ENCODE data around the gene HOXD11. TPM values are rescaled to one million over a fixed set of nuclear protein-coding genes. Genes with fewer than 3 reads are reported as not detected.

The HOXD11 gene
- total and polyA plus RNA-seq, 9 of the 15 experiments (the other 6 are each of a cell fraction or from before 2014, with no cell fraction given), result not detected

- TF ChIP-seq REST (IDR thresholded peaks at IDR 0.05; ENCODE audit: borderline replicate concordance) (0 out of 2 replicates have a peak, but pooled peaks have one; percentile 10), REST (CRISPR knock-in tag; IDR thresholded peaks at IDR 0.05; ENCODE audit: low read depth) (no peak), TOE1 (IDR thresholded peaks at IDR 0.05; ENCODE audit: borderline replicate concordance) (peak; percentile 22; the same call in 1 of the 2 replicates), TOE1 (CRISPR knock-in tag; IDR thresholded peaks at IDR 0.05; ENCODE audit: borderline replicate concordance, low read depth) (no peak), TFE3 (CRISPR knock-in tag; IDR thresholded peaks at IDR 0.05) (peak; percentile 96)
Measured at GRCh38 chr2:176115883-176116813, 9.1 kb downstream of the HOXD11 start, which contains the start of gene HOXD10 (continued).

Measured in K562 (cell line).